ENCODE data around the gene TMEM101. TPM values are rescaled to one million over a fixed set of nuclear protein-coding genes. Genes with fewer than 3 reads are reported as not detected.

The TMEM101 gene
- polyA plus RNA-seq, 1 donor (not counting 4 experiments of a cell fraction or from before 2014, with no cell fraction given): 20.1 TPM

DNA sequence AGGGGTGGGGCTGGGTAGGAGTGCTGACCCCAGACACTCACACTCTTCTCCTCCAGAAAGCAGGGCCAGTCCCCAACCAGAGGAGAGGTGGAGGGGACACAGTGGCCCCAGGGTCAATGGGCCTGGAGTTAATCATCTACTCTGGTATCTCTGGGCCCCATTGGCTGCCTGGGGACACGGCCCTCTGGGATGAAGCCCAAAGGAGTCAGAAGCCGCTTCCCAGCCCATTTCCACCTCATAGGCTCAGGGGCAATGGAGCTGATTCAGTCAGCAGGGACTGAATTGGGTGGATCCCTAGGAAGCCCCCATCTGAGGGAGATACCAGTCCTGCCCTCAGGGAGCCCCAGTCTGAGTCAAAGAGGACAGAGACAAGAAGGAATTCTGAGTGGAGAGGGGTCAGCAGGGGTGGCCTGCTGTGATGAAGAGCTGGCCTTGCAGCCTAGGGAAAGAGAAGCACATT, 13.3 kb downstream of the TMEM101 start:
- no peak overlapping the region for H3K27ac ChIP-seq (ENCODE audit: control insufficient read depth, insufficient read depth, low read length)
- H3K9me1 ChIP-seq (ENCODE audit: control insufficient read depth, extremely low read depth, insufficient read depth, low read length): no peaks in the 10 kb centered on the region
- H2AFZ ChIP-seq (ENCODE audit: control insufficient read depth, low read length): no peak overlapping the region
- TF ChIP-seq, protein P1, sequence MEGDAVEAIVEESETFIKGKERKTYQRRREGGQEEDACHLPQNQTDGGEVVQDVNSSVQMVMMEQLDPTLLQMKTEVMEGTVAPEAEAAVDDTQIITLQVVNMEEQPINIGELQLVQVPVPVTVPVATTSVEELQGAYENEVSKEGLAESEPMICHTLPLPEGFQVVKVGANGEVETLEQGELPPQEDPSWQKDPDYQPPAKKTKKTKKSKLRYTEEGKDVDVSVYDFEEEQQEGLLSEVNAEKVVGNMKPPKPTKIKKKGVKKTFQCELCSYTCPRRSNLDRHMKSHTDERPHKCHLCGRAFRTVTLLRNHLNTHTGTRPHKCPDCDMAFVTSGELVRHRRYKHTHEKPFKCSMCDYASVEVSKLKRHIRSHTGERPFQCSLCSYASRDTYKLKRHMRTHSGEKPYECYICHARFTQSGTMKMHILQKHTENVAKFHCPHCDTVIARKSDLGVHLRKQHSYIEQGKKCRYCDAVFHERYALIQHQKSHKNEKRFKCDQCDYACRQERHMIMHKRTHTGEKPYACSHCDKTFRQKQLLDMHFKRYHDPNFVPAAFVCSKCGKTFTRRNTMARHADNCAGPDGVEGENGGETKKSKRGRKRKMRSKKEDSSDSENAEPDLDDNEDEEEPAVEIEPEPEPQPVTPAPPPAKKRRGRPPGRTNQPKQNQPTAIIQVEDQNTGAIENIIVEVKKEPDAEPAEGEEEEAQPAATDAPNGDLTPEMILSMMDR (optimal IDR thresholded peaks at IDR 0.05 in 1 of 3, IDR thresholded peaks at IDR 0.05 in 1 of 3, conservative IDR thresholded peaks at IDR 0.05 in 1 of 3; ENCODE audit: extremely low read depth in 1 of 3, insufficient read depth in 2 of 3, low read length in 3 of 3): no peak
- no peak for TF ChIP-seq EZH2 (IDR thresholded peaks at IDR 0.05; ENCODE audit: low read length)
- H3K4me2 ChIP-seq (ENCODE audit: control insufficient read depth, extremely low read depth, insufficient read depth, low read depth, low read length): no peak overlapping the region
- H3K79me2 ChIP-seq (ENCODE audit: control insufficient read depth, insufficient read depth, low read length): no peaks in the 10 kb centered on the region
- H3K27me3 ChIP-seq (ENCODE audit: control insufficient read depth, extremely low read depth, insufficient read depth, low read length): no peaks in the 10 kb centered on the region
- H3K4me1 ChIP-seq (ENCODE audit: control insufficient read depth, extremely low read depth, insufficient read depth, low read length): peaks cover 24% of the 10 kb centered on the region
- no peaks in the 10 kb centered on the region for H3K36me3 ChIP-seq (ENCODE audit: control insufficient read depth in 2 of 2, extremely low read depth in 1 of 2, insufficient read depth in 2 of 2, low read length in 2 of 2)
- no peak overlapping the region for H3K4me3 ChIP-seq (ENCODE audit: control insufficient read depth in 2 of 3, extremely low read depth in 1 of 3, insufficient read depth in 2 of 3, low read depth in 1 of 3, low read length in 3 of 3)
- dilution Hi-C loops (cut with MboI; ENCODE audit: extremely low pct_ligation_motif_present, low sequenced_read_pairs): no loop called here
- no peaks in the 10 kb centered on the region for H3K9me3 ChIP-seq (ENCODE audit: control insufficient read depth, low read depth, low read length)
- DNase-seq (ENCODE audit: low read depth, low spot score) (no peak), FAIRE-seq (no peak)
- no peak overlapping the region for H3K9ac ChIP-seq (ENCODE audit: control insufficient read depth, extremely low read depth, insufficient read depth, low read length)
- no peaks in the 10 kb centered on the region for H4K20me1 ChIP-seq (ENCODE audit: control insufficient read depth, extremely low read depth, insufficient read depth, low read length)

DNA sequence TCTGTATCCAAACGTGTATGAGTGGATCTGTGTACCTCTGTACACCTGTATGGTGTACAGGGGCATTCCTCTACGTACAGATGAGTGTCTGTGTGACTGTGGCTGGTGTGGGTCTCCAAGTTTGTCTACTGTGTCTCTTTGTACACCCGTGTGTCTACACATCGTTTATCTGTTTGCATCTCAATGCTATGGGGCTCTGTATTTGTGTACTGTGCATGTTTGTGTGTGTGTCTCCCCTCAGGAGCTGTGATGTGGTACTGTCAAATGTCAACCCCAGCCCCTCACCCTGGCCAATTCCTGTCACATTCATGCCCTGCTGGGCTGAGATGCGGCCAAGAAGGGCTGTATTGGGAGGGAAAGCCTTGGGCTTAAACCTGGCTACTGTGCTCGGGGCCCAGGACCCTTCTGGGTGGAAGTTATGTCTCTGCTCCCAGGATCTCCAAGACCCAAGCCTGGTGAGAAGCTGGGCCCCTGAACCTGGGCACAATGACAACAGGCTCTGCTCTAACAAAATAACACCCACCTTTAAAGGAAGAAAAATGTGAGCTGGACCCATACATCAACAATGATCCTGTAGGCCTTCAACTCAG, 13.8 kb downstream of the TMEM101 start:
- no peaks in the 10 kb centered on the region for H3K27me3 ChIP-seq (ENCODE audit: control insufficient read depth, extremely low read depth, insufficient read depth, low read length)
- no peaks in the 10 kb centered on the region for H3K36me3 ChIP-seq (ENCODE audit: control insufficient read depth in 2 of 2, extremely low read depth in 1 of 2, insufficient read depth in 2 of 2, low read length in 2 of 2)
- H3K9me1 ChIP-seq (ENCODE audit: control insufficient read depth, extremely low read depth, insufficient read depth, low read length): no peaks in the 10 kb centered on the region
- H2AFZ ChIP-seq (ENCODE audit: control insufficient read depth, low read length): no peak overlapping the region
- H4K20me1 ChIP-seq (ENCODE audit: control insufficient read depth, extremely low read depth, insufficient read depth, low read length): no peaks in the 10 kb centered on the region
- H3K9me3 ChIP-seq (ENCODE audit: control insufficient read depth, low read depth, low read length): no peaks in the 10 kb centered on the region
- DNase-seq (ENCODE audit: low read depth, low spot score) (no peak), FAIRE-seq (no peak)
- no peak overlapping the region for H3K4me2 ChIP-seq (ENCODE audit: control insufficient read depth, extremely low read depth, insufficient read depth, low read depth, low read length)
- peaks cover 19% of the 10 kb centered on the region for H3K4me1 ChIP-seq (ENCODE audit: control insufficient read depth, extremely low read depth, insufficient read depth, low read length)
- H3K9ac ChIP-seq (ENCODE audit: control insufficient read depth, extremely low read depth, insufficient read depth, low read length): no peak overlapping the region
- no peaks in the 10 kb centered on the region for H3K79me2 ChIP-seq (ENCODE audit: control insufficient read depth, insufficient read depth, low read length)
- dilution Hi-C loops (cut with MboI; ENCODE audit: extremely low pct_ligation_motif_present, low sequenced_read_pairs): no loop called here
- no peak overlapping the region for H3K4me3 ChIP-seq (ENCODE audit: control insufficient read depth in 2 of 3, extremely low read depth in 1 of 3, insufficient read depth in 2 of 3, low read depth in 1 of 3, low read length in 3 of 3)
- TF ChIP-seq EZH2 (IDR thresholded peaks at IDR 0.05; ENCODE audit: low read length): no peak
- TF ChIP-seq, protein P1 (optimal IDR thresholded peaks at IDR 0.05 in 1 of 3, IDR thresholded peaks at IDR 0.05 in 1 of 3, conservative IDR thresholded peaks at IDR 0.05 in 1 of 3; ENCODE audit: extremely low read depth in 1 of 3, insufficient read depth in 2 of 3, low read length in 3 of 3): no peak
- H3K27ac ChIP-seq (ENCODE audit: control insufficient read depth, insufficient read depth, low read length): no peak overlapping the region
